HG03575 (cell line): Measurements from ENCODE around the gene NASP.

Source experiments
- ATAC-seq: cut with Tn5 transposase; IDR thresholded peaks from one replicate; pipeline ENCODE4 v1.9.1; 2021; ENCODE audit not compliant: unreplicated experiment, insufficient number of reproducible peaks, low FRiP score; ENCODE audit errors: extremely low read depth

The NASP gene, protein sequence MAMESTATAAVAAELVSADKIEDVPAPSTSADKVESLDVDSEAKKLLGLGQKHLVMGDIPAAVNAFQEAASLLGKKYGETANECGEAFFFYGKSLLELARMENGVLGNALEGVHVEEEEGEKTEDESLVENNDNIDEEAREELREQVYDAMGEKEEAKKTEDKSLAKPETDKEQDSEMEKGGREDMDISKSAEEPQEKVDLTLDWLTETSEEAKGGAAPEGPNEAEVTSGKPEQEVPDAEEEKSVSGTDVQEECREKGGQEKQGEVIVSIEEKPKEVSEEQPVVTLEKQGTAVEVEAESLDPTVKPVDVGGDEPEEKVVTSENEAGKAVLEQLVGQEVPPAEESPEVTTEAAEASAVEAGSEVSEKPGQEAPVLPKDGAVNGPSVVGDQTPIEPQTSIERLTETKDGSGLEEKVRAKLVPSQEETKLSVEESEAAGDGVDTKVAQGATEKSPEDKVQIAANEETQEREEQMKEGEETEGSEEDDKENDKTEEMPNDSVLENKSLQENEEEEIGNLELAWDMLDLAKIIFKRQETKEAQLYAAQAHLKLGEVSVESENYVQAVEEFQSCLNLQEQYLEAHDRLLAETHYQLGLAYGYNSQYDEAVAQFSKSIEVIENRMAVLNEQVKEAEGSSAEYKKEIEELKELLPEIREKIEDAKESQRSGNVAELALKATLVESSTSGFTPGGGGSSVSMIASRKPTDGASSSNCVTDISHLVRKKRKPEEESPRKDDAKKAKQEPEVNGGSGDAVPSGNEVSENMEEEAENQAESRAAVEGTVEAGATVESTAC

DNA sequence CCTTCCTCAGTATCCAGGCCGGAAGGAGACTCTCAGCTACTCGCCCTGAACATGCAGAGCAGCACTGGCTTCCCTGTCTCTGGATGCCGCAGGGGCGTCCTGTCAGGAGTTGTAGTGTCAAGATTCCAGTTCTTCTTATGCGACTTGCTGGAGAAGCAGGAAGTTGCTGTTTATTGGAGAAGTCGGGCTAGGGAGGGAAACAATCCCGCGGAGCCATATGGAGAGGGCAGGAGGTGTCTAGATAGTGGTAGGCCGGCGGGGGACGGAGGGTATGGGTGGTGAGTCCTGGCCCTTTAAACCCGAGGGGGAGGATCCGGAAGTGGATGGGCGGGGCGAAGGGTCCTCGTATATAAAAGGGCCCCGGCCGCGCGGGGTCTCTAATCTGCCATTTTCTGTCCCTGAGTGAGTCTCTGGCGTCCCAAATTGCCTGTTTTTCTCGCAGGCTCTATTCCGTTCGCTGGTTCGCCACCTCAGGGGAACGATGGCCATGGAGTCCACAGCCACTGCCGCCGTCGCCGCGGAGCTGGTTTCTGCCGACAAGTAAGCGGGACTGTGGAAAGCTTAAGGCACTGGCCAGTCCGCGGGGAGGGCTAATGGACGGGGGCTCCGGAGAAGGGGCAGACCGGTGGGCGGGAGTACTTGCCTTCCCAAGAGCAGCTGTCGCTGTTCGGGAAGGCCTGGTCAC lies at the start of gene NASP:
TSS of gene NASP (plus strand) at position 376 of the 685 bp plus-strand sequence. CDS start at position 482, 106 bp downstream.
- peak; percentile 19 for ATAC-seq

DNA sequence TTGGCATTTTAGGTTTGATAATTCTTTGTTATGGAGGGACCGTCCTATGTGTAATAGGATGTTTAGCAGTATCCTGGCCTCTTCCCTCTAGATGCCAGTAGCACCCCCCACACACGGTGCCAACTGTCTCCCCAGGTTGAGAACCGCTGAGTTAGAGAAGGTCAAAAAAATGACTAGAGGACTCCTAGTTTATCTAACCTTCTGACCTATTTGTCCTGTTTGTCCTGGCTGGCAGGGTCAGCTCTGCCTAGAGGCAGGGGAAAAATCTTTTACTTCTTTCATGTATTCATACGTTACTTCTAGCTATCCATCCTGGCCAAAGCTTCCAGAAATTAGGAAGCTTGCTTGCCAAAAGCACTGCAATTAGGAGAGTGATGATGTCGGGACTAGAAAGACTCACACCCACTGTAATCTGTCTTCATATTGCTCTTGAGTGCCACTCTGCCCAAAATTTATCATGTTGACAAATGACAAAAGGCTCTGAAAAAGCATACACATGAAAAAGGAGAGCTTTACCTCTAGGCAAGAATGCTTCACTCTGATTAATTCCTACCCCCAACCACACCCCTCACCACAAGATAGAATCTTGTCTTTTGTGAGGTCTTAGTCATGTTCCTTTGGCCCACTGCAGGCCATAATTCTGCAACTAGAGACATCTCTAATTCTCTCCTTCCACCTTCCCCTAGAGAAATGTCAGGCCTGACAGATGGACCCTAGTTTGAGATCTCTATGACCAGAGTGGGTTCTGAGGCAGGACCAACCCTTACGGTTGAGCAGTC lies 47.7 kb upstream of the NASP start:
- no peak for ATAC-seq

DNA sequence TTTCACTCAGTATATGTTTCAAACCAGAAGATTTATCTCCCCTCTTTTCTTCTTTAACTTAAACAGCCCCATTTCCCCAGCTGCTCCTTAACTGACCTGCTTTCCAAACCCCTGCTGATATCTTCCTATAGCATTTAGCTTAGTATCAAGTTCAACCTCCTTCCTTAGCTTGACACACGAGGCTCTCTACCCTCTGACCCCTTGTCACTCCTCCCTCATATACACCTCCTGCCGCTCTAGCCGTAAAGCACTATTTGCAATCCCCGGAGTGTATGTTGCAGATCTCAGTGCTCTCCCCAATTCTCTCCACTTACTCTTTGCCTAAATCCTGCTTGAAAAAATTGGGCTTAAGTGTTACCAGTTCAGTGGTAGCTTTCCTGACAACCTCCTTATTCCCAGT lies 47.0 kb upstream of the NASP start:
- ATAC-seq, result no peak

DNA sequence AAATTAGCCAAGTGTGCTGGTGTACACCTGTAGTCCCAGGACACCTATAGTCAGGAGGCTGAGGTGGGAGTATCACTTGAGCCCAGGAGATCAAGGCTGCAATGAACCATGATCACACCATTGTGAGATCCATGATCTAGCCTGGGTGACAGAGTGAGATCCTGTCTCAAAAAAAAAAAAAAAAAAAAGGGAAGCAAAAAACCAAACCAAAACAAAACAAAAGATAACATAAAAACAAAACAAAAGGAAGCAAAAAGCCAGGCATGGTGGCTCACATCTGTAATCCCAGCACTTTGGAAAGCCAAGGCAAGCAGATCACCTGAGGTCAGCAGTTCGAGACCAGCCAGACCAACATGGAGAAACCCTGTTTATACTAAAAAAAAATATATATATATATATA lies 42.6 kb upstream of the NASP start:
- no peak for ATAC-seq

DNA sequence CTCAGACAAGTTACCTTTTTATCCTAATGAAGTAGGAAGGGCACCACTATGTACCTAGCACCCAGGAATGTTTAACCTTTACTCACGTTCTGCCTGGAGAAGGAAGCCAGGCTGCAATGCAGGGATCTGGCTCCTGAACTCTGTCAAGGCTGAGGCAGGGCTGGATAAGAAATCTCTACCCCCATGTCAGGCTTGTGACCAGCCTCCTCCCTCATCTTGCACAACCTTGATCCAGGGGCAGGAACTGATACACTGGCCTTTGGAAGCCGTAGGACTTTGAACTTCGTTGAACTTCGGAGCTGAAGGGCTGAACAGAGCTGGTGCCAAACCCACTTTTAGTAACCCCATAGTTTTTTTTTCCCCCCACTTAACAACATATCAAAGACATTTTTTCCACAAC lies 41.2 kb upstream of the NASP start:
- ATAC-seq, result no peak

DNA sequence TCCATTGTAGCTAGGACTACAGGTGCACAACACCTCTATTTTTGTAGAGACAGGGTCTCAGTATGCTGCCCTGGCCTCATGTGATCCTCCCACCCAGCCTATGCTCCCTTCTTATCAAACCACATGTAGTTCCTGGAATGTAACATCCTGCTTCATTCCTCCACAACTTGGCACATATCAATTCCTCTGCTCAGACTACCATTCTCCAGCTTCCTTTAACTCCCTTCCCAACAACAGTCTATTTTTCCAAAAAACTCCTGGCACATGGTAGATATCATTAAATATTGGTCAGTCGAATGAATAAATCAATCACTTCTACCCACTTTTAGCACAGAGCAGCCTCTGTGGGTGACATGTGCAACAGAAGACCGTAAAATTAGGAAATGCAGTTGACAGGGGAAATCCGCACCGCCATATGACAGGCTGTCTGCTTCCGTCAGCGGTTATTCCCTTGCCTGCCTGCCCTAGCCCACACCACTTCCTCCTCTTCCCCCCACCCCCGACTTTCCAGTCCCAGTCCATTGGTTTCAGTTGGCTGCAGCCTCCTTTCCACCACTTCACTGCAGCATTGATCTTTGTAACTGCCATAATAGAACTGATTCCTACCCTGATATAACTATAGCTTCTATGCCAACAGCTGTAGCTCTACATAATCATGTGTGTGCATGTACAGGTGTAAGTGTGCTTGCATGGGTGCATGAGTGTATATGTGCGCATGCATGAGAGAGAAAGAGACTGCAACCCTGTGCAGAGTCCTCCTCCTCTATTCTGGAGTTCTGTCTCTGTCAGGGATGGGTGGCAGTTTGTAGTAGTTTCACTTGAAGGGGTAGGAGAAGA lies 40.0 kb upstream of the NASP start:
- no peak for ATAC-seq

DNA sequence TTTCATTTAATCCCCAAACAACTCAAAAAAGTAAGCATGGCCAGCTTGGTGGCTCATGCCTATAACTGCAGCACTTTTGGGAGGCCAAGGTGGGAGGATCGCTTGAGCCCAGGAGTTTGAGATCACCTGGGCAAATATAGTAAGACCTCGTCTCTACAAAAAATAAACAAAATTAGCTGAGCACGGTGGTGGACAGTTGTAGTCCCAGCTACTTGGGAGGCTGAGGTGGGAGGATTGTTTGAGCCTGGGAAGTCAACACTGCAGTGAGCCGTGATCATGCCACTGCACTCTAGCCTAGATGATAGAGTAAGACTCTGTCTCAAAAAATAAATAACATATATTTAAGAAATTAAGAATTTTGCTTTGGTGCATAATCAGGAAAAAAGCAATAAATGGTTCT lies 39.3 kb upstream of the NASP start:
- no peak for ATAC-seq

DNA sequence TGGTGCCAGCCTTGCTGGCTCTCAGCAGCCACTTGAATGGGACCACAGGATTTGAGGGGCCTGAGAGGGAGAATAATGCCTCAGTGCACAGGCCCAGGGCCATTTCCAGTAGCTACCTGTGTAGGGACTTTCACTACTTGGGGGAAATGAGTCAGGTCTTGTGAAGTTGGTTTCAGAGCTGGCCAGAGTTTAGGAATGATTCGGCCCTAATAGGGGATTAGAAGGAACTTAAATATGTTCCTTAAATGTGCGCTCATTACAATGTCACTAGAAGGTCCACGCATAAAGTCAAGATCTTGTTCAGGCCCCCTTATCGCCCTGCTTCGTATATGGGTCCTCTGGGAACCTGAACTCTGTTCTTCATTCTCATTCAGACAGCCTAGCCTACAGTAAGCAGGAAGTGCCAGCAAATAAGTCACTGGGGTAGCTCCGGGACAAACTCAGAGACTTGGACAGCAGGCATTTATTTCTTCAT lies 38.8 kb upstream of the NASP start:
- no peak for ATAC-seq

DNA sequence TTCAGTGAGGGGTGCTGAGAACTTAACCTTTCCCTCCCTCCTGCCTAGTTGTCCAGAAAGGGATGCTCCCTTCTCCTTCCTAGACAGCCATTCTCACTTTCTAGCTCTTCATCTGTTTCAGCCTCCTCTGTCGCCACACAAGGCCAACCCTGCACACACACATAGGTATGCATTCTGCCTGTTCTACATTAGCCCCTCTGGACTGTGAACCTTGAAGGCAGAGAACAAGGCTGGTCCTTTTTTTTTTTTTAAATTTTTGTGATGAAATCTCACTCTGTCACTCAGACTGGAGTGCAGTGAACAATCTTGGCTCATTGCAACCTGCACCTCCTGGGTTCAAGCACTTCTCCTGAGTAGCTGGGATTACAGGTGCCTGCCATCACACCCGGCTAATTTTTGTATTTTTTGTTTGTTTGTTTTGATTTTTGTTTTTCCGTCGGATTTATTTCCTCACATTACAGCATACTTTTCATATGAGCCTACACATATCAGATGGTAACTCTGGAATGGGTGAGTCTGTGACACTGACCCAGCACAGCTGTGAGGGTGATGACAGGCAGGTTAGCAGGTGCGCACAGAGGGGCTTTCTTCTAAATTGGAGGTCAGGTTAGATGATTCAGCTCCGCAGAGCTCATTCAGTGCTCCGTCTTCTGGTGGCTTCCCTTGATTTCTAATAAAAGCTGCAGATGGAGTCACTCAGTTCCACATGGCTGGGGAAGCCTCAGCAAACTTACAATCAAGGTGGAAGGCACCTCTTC lies 38.1 kb upstream of the NASP start:
- ATAC-seq, result no peak

DNA sequence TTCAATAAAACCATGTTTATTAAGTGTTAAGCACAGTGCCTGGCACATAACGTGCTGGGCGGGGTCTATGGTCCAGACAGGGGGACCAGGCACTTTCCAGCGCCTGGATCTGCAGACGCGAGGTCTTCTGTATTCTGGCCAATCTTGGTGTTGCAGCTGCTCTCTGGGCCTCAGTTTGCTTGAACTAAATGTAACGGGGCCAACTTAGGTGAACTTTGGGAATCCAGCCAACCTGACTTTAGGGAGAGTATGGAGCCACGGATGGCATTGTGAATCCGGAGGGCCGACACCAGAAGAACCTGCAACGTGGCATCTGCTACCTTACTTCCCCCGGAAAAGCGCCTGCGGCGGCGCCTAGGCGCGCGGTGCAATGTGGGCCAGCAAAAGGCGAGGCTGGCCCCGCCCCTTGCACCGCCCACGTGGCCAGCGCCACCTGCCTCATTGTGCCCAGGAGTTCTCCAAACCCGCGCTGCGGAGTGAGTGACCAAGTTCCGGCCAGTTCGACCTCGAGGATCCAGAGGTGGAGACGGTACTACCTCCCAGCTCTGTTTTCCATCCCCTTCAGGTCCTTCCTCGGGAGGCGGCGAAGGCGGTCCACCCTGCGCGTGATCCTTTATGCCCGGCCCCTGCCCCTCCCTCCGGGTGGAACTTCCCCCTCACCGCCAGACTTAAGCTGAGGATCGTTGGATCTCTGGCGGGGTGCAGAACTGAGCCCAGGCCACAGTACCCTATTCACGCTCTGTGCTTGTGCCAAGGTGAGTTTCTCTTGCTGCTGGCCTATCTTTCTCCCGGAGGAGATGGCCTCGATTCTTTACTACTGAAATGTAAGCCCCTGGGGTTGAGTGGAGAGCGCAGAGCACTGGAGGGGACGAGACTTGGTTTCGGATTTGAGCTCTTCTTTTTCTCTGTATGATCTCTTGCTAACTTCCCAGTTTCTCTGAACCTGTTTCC lies 33.2 kb upstream of the NASP start, which contains the start of gene AKR1A1:
TSS of gene AKR1A1 (plus strand) at position 426 of the 951 bp plus-strand sequence. CDS start 10,969 bp downstream, outside the sequence.
- no peak for ATAC-seq

DNA sequence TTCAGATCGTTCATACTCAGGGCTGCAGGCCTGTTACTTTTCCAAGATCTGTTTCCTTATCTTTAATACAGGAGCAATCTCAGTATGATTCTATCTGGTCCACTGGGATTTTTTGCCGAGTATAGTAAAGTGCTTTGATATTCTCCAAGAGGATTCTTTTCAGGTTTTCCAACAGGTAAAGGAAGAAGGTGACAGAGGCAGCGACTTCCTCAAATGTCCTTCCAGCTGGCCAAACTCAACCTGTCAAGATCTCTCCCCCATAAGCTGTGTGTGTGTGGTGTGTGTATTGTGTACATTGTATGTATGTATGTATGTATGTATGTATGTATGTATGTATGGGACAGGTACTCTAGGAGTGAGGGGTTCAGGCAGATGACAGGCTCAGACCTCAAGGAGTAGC lies 32.2 kb upstream of the NASP start:
- ATAC-seq, result no peak

DNA sequence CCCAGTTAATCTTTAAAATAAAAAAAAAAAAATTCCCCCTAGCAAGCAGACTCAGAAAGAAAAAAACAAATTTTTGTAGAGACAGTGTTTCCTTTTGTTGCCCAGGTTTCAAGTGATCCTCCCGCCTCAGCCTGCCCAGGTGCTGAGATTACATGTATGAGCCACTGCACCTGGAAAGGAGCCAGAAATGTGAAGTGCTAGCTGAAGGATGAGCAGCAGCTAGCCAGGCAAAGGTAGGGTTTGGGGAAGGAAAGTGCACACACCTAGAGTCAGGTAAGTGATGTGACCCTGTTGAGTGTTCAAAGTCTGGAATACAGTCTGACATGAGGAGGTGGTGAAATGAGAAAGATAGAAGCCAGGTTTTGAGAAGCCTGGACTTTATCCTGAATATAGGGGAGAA lies 31.5 kb upstream of the NASP start:
- ATAC-seq, result no peak

DNA sequence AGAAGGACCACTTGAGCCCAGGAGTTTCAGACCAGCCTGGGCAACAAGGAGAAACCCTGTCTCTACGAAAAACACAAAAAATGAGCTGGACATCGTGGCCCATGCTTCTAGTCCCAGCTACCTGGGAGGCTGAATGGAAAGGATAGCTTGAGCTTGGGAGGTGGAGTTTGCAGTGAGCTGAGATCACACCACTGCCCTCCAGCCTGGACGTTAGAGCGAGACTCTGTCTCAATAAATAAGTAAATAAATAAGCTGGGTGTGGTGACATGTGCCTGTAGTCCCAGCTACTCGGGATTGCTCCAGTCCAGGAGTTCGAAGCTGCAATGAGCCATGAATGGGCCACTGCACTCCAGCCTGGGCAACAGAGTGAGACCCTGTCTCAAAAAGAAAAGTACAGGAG lies 29.6 kb upstream of the NASP start:
- no peak for ATAC-seq

DNA sequence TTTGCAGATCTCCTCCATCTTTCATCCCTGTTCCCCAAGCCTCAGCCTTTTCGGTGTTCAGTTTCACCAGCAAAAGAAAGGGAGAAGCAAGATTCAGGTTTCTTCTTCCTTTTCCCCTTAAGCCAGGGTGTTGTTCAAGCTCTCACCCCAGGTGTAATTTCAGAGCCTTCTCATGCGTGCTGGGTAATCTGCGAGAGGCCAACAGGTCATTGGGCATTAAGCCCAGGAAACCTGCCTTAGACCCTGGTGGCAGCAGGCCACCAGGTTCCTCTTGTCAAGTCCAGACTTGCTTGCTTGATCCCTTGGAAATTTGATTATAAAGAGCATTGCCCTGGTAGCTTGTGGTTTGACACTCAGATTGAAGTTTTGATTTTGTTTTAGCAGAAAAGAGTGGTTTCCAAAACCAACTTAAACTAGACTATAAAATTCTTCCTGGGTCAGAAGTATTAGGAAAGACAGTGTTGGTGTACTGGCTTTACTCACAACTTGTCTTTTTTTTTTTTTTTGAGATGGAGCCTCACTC lies 26.4 kb upstream of the NASP start:
- ATAC-seq, result no peak

DNA sequence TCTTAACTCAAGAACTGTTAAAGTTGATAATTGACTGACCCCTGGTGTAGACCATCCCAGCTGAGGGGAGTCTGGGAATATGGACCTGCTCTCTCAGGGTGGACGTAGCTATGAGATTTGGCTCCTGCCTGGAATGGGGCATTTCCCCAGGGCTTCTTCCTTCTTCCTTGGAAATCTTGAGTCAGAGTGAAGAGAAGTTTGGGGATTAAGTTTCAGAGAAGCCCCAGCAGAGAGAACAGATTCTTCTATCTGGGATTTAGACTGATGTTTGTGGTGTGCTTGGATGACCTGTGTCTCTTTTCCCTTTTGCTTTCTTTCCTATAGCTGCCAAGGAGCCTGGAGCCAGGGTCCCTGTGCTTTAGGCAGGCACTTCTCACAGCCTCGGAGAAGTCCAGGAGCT lies 20.0 kb upstream of the NASP start:
- no peak for ATAC-seq

DNA sequence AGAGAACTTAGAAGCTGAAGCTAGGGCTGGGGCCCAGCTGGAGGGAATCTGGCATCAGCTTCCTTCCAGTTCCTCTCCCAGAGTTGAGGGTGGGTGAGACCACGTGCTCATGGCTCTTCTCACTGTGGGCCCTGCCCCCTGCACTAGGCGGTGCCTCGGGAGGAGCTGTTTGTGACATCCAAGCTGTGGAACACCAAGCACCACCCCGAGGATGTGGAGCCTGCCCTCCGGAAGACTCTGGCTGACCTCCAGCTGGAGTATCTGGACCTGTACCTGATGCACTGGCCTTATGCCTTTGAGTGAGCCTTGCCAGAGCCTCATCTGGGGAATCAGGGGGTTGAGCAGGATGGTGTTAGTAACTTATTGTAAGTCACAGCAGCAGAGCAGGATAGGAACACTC lies 17.1 kb upstream of the NASP start:
- no peak for ATAC-seq
